GM19372 (cell line): ENCODE measurements around the gene HOXA4.

Experiments
- ATAC-seq: cut with Tn5 transposase; IDR thresholded peaks from one replicate; pipeline ENCODE4 v1.9.1; 2021; ENCODE audit warnings: mild to moderate bottlenecking, low read depth, moderate library complexity; ENCODE audit not compliant: unreplicated experiment

The HOXA4 gene

DNA sequence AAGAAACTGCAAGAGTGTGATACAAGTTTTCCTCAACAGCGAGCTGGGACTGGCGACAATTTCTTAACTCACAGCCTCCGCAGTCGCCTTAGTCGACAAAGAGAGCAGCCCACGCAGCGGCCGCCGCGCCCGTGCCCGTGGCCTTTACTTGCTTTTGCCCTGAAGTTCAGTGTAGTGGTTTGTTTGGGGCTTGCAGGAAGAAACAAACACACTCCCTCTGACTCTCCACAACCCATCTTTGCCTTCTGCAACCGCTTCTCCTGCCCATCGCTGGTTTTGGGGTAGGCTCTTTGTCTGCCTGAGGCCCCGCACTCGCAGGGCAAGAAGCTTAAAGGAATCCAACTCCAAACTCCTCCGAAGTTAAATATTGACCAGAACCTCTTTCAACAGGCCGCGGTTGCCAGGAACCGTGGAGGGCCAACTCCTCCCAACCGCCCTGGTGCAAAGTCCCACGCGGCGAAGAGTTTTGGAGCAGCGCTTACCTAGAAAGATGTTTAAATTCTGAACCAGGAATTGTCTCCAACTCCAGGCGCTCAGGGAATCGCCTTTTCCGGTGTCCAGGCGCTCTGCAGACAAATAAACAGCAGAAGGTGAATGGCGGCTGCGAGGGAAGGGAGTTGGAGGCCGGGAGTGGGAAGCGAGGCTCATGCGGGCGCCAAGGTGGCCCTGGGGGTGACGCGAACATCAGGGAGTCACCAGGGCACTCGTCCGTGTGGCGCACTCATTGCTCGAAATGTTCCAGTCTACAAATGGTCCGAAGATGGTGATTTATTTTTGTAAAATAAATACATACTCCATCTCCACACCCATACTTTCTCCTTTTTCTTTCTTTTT is 8.3 kb downstream of the HOXA4 start:
- ATAC-seq, result no peak

DNA sequence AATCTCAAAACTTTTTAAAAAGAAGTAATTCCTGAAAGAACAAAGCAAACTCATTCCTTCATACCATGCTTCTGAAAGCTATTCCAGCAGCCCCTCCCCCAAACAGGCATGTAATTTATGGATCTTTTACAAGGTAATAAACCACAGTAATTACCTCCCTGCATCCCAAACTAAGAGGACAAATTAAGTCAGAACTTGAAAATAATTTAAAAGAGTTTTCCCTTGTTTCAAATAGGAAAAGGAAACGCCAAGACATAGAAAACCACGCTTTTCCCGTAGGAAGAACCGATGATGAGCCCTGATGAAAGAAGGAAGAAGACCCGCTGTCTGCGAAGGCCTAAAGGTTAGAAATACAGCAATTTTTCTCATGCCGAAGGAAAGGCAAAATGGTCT is 8.9 kb downstream of the HOXA4 start:
- ATAC-seq, result no peak

DNA sequence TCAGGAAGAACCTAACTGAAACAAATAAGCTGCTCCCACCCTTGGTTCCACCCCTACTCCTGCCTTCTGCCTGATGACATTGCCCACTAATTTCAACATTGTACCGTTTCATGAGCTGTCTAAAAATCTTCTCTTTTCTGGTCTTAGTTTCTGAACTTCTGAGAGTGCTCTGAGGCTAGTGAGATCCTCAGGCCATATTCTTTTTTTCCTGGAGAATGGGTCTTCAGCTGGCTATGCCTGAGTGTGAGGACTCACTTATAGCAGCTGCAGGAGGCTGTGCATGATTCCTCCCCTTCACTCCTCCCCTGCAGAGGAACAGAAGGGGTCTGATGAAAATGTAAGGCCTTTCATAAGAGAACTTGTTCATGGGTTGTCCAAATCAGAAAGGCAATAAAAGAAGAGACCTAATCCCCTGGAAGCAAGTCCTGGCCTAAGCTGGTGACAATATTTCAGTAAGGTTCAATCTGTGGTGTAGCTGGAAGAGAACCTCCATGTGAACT is 11.1 kb downstream of the HOXA4 start:
- no peak for ATAC-seq

DNA sequence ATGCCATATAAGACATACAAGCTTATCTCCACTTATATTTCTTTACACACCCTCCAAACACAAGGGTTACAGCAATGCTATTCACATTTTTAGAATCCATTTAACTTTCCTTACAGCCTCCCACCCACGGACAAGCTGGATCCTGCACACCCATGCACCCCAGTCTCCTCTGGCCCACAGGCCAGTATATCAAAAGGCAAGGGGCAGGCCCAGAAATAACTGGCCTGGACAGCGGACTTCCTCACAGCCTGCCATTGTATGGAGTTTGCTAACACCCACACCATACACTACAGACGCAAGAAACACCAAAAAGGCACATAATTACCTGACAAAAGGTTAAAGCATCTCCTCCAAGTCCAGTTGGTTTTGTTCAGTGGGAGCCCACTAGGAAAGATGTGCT is 12.0 kb downstream of the HOXA4 start:
- ATAC-seq, result no peak

DNA sequence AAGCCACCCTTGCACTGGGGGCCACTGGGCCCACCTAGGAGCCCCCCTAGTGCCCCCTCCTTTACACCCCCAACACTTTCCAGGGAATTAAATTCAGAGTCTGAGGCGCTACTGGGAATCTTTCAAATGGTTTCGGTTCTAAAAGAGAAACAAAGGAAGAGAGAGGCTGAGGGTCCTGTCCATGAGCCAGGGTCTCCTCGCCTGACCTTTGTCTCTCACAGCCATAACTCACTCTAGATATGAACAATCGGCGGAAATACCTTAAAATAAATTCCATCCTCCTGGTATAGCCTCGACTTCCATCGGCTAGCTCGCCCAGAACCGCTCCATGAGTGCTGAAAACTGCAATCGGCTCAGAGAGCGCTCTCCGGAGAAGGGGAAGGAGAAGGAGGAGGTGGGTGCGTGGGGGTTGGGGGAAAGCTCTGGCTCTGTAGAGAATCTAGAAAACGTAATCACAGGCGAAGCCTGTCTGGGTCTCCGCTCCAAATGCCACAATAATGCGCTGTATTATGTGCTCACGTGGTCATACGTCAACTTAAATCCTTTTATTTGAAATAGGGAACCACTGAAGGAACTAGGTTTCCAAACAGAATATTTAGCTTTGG is 12.6 kb downstream of the HOXA4 start:
- no peak for ATAC-seq

GRCh38 chr7:27116962-27117886 is 13.3 kb downstream of the HOXA4 start:
- no peak for ATAC-seq

GRCh38 chr7:27116031-27116961 is 14.3 kb downstream of the HOXA4 start:
- ATAC-seq, result no peak

DNA sequence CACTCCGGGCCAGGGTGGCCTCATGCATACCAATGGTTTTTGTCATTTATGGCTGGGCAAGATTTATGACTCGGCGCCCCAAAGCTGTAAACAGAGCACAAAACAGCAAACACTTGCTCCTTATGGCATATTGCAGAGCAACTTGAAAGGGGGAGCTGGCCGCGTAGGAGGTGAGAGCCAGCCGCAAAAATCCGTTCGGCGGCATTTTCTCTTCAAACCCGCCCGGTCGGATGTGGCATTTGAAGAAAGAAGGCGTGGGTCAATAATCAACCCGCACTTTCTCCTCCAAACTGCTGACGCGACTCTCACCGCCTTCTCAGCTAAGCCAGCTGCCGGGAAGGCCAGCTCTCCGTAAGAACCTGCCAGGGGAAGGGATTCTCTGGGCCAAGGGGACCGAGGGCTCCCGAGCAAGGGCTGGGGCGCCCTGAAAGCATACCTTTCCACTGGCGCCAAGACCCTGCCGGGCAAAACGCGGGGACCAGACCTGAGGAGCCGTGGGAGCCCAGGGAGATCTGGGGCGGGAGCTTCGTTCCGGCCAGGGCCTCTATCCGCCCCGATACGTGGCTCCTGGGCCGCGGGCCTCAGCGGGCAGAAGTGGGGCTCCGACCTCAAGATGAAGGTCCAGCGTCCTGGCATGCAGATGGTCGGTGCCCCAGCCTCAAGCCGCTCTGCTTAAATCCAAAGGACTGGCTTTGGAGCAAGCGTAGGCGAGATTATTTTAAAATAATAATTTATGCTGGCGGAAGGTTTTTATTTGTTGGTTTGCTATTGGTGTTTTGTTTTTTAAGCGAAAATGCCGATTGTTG is 15.1 kb downstream of the HOXA4 start:
- ATAC-seq, result no peak

DNA sequence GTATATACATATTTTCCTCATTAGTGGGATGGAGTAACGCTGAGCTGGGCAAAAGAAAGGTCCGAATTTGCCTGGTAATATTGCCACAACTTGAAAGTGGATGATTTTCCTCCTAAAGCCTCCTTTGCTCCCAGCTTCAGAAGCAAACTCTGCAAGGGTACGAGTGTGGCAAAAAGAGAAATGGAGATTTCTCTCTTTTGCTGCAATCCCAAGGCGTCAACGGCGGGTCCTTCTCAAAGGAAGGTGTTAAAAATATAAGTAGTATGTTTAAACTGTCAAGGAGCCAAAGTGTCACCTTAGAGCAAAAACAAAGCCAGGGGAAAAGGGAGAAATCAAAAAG is 15.7 kb downstream of the HOXA4 start:
- no peak for ATAC-seq

GRCh38 chr7:27113991-27114769 is 16.4 kb downstream of the HOXA4 start:
- ATAC-seq, result no peak

- no peak for ATAC-seq
Observed at GRCh38 chr7:27112955-27113949, 17.3 kb downstream of the HOXA4 start.

- ATAC-seq, result no peak
Observed at GRCh38 chr7:27112361-27112760, 18.2 kb downstream of the HOXA4 start.

DNA sequence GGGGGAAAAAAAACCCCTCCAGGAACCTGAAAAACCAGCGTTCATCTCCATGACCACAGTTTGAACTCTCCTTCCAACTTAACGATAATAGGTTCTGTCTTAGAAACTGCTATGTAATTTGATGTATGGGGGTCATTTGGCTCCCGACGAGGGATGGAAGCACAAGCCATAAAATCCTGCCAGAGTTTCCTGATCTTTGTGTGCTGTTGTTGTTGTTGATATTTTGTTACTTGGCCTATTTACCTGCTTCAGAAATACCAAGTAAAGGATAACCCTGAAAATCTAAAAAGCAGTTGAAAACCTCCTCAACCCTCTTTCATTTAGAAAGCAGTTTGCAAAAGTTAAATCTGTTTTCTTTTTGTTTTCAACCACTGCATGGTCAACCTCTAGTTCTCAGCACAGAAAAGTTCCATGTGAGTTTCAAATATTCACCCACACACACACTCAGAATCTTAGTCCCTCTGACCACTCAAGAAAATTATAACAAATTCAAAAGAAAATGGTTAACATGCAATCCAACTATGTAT is 18.7 kb downstream of the HOXA4 start:
- no peak for ATAC-seq

GRCh38 chr7:27111042-27111750 is 19.4 kb downstream of the HOXA4 start:
- no peak for ATAC-seq

DNA sequence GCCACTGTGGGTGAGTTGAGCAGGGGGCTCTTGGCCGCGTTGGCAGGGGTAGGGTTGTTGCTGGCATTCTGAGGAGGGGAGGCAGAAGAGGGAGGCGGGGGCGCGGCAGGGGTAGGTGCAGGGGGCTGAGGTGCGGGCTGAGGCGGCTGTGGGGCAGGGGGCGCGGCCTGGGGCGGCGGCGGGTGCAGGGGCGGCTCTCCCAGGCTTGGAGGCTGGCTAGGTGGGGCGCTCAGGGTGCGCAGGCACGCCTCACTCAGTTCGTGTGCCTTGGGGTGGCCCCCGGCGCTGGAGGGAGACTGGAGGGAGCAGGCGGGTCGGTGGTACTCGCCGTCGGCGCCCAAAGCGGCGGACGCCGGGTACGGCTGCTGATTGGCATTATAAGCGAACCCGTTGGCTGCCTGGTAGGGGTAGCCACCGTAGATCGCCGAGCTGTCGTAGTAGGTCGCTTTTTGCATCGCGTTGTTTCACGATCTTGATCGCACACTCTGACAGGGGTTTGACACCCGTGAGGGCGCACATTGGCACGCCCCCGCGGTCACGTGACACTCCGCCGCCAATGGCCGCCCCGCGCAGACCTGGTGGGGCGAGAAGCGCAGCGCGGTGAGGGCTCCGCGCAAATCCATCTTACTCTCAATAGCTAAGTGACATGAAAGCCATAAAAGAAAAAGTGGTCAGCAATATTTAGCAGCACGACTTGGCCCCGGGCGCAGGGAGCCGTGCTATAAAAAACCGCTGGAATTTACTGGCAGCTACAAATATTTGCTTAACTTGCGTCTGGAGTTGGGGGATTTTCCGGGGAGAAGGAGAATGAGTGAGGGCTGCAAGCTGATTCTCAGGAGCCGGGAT is 20.1 kb downstream of the HOXA4 start:
- ATAC-seq, result no peak
